Measurements from ENCODE around the gene IL5RA.

GRCh38 chr3:3157484-3157883 is 47.3 kb upstream of the IL5RA start:
- TF ChIP-seq, protein P1, sequence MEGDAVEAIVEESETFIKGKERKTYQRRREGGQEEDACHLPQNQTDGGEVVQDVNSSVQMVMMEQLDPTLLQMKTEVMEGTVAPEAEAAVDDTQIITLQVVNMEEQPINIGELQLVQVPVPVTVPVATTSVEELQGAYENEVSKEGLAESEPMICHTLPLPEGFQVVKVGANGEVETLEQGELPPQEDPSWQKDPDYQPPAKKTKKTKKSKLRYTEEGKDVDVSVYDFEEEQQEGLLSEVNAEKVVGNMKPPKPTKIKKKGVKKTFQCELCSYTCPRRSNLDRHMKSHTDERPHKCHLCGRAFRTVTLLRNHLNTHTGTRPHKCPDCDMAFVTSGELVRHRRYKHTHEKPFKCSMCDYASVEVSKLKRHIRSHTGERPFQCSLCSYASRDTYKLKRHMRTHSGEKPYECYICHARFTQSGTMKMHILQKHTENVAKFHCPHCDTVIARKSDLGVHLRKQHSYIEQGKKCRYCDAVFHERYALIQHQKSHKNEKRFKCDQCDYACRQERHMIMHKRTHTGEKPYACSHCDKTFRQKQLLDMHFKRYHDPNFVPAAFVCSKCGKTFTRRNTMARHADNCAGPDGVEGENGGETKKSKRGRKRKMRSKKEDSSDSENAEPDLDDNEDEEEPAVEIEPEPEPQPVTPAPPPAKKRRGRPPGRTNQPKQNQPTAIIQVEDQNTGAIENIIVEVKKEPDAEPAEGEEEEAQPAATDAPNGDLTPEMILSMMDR (IDR thresholded peaks at IDR 0.05; ENCODE audit: low read depth, low read length): no peak
- no peak for TF ChIP-seq EZH2phosphoT487 (IDR thresholded peaks at IDR 0.05; ENCODE audit: low read depth)

Measured in OCI-LY3 (cell line).